ENCODE data around the gene HELZ2.
"Not testable (repeated sequence)": the region's sequence is repeated elsewhere in the genome, so short reads cannot be mapped to it uniquely, and the experiment has no call there.

HELZ2 gene

DNA sequence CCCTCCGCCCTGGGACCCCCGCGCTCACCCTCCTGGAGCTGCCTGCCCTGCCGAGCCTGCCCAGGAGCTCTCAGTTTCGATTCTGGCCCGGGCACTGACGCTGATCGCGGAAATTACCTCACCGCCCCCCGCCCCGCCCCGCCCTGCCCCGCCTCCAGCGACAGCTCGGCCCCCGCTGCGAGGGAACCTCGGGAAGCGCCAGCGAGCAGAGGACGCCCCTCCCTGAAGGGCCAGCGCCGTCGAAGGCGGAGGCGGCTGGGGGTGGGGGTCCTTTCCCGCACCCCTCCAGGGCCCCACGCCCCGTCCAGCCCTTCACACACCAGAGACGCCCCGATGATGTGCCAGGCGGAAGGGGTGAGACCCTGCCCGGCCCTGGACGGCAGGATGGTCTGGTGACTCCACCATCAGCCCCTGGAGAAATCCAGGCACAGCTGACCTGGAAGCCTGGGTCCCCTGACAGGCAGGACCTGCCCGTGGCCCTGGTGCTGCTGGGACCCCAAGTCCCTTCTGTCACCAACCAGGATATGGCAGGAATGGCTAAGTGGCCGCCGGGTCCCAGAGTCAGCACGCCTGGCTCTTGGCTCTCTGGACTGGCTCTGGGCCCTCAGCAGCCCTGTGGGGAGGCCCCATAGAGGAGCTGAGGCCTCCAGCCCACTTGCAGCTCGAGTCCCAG is at the start of gene HELZ2:
Gene HELZ2, minus strand, starts transcription at position 84 of the 673 bp plus-strand sequence. CDS start 1,854 bp downstream, outside the sequence.
- Histone ChIP-seq H3K27me3 (ENCODE audit: low read depth, low read length) (peaks cover 3% of the 10 kb centered on the region), H3K9me3 (ENCODE audit: control insufficient read depth in 1 of 2, low read length in 2 of 2) (no peaks in the 10 kb centered on the region), H3K36me3 (ENCODE audit: control insufficient read depth in 1 of 2, insufficient read depth in 2 of 2, low read length in 2 of 2) (peaks cover 0 to 7% of the 10 kb centered on the region in 2 donors), H3K4me3 (ENCODE audit: low read depth in 1 of 2, low read length in 2 of 2) (peak within 1 kb of the TSS; percentile 71 to 79), H3K27ac (ENCODE audit: low read length) (peak within 1 kb of the TSS; percentile 31), H3K4me1 (ENCODE audit: control insufficient read depth in 1 of 2, insufficient read depth in 2 of 2, low read length in 2 of 2) (peaks cover 0 to 13% of the 10 kb centered on the region in 2 donors)

- H3K36me3 ChIP-seq (ENCODE audit: control insufficient read depth in 1 of 2, insufficient read depth in 2 of 2, low read length in 2 of 2) = peaks cover 10 to 11% of the 10 kb centered on the region in 2 donors
- H3K4me1 ChIP-seq (ENCODE audit: control insufficient read depth in 1 of 2, insufficient read depth in 2 of 2, low read length in 2 of 2) = peaks cover 0 to 8% of the 10 kb centered on the region in 2 donors
- H3K27me3 ChIP-seq (ENCODE audit: low read depth, low read length) = no peaks in the 10 kb centered on the region
- H3K27ac ChIP-seq (ENCODE audit: low read length) = no peak overlapping the region
- H3K9me3 ChIP-seq (ENCODE audit: control insufficient read depth in 1 of 2, low read length in 2 of 2) = no peaks in the 10 kb centered on the region
- H3K4me3 ChIP-seq (ENCODE audit: low read depth in 1 of 2, low read length in 2 of 2) = no peak overlapping the region
Observed at GRCh38 chr20:63622732-63623131, 48.7 kb upstream of the HELZ2 start.

GRCh38 chr20:63622096-63622495 is 48.1 kb upstream of the HELZ2 start:
- Histone ChIP-seq H3K4me3 (ENCODE audit: low read depth in 1 of 2, low read length in 2 of 2) (no peak overlapping the region), H3K27ac (ENCODE audit: low read length) (no peak overlapping the region), H3K36me3 (ENCODE audit: control insufficient read depth in 1 of 2, insufficient read depth in 2 of 2, low read length in 2 of 2) (peaks cover 11 to 15% of the 10 kb centered on the region in 2 donors), H3K9me3 (ENCODE audit: control insufficient read depth in 1 of 2, low read length in 2 of 2) (no peaks in the 10 kb centered on the region), H3K27me3 (ENCODE audit: low read depth, low read length) (no peaks in the 10 kb centered on the region), H3K4me1 (ENCODE audit: control insufficient read depth in 1 of 2, insufficient read depth in 2 of 2, low read length in 2 of 2) (peaks cover 0 to 8% of the 10 kb centered on the region in 2 donors)

DNA sequence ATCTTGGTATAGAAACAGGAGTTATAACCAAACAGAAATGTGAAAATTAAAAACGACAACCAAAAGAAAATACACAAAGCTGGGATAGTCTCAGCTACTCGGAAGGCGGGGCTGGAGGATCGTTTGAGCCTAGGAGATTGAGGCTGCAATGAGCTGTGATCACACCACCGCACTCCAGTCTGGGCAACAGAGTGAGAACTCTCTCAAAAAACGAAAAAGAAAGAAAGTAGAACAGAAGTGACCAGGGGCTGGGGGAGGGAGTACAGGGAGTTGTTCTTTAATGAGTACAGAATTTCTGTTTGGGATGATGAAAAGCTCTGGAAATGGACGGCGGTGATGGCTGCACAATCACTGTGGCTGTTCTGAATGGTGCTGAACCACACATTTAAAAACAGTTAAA is 47.0 kb upstream of the HELZ2 start:
- Histone ChIP-seq H3K4me1 (ENCODE audit: control insufficient read depth in 1 of 2, insufficient read depth in 2 of 2, low read length in 2 of 2) (peaks cover 0 to 7% of the 10 kb centered on the region in 2 donors), H3K4me3 (ENCODE audit: low read depth in 1 of 2, low read length in 2 of 2) (no peak overlapping the region), H3K27me3 (ENCODE audit: low read depth, low read length) (no peaks in the 10 kb centered on the region), H3K36me3 (ENCODE audit: control insufficient read depth in 1 of 2, insufficient read depth in 2 of 2, low read length in 2 of 2) (peaks cover 11 to 25% of the 10 kb centered on the region in 2 donors), H3K9me3 (ENCODE audit: control insufficient read depth in 1 of 2, low read length in 2 of 2) (no peaks in the 10 kb centered on the region), H3K27ac (ENCODE audit: low read length) (no peak overlapping the region)

DNA sequence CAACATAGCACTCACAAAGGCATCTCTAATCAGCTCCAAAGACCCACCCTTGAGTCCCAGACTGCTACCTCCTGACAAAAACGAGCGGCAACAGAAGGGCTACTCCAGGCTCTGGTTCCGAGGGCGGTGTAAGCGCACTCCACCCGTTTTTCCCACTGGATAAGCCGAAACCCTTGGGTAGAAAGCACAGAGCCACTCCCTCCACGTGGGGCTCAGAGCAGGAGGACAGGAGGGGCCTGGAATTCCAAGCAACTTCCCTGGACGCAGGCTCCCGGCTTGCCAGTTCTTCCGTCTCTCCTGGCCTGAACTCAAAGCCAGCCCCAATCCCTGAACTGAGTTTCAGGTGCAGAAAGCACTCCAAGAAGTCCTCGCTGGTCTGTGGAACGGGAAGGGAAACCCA is 45.5 kb upstream of the HELZ2 start:
- H3K4me3 ChIP-seq (ENCODE audit: low read depth in 1 of 2, low read length in 2 of 2) = no peak overlapping the region
- peaks cover 14 to 25% of the 10 kb centered on the region in 2 donors for H3K36me3 ChIP-seq (ENCODE audit: control insufficient read depth in 1 of 2, insufficient read depth in 2 of 2, low read length in 2 of 2)
- no peaks in the 10 kb centered on the region for H3K4me1 ChIP-seq (ENCODE audit: control insufficient read depth in 1 of 2, insufficient read depth in 2 of 2, low read length in 2 of 2)
- H3K27me3 ChIP-seq (ENCODE audit: low read depth, low read length) = no peaks in the 10 kb centered on the region
- H3K9me3 ChIP-seq (ENCODE audit: control insufficient read depth in 1 of 2, low read length in 2 of 2) = no peaks in the 10 kb centered on the region
- H3K27ac ChIP-seq (ENCODE audit: low read length) = no peak overlapping the region

- no peak overlapping the region for H3K4me3 ChIP-seq (ENCODE audit: low read depth in 1 of 2, low read length in 2 of 2)
- H3K4me1 ChIP-seq (ENCODE audit: control insufficient read depth in 1 of 2, insufficient read depth in 2 of 2, low read length in 2 of 2) = no peaks in the 10 kb centered on the region
- H3K9me3 ChIP-seq (ENCODE audit: control insufficient read depth in 1 of 2, low read length in 2 of 2) = no peaks in the 10 kb centered on the region
- H3K27me3 ChIP-seq (ENCODE audit: low read depth, low read length) = no peaks in the 10 kb centered on the region
- peaks cover 14 to 25% of the 10 kb centered on the region in 2 donors for H3K36me3 ChIP-seq (ENCODE audit: control insufficient read depth in 1 of 2, insufficient read depth in 2 of 2, low read length in 2 of 2)
- H3K27ac ChIP-seq (ENCODE audit: low read length) = no peak overlapping the region
Observed at GRCh38 chr20:63619086-63619485, 45.0 kb upstream of the HELZ2 start.

GRCh38 chr20:63618291-63618980 is 44.4 kb upstream of the HELZ2 start:
- H3K27me3 ChIP-seq (ENCODE audit: low read depth, low read length) = no peaks in the 10 kb centered on the region
- no peaks in the 10 kb centered on the region for H3K9me3 ChIP-seq (ENCODE audit: control insufficient read depth in 1 of 2, low read length in 2 of 2)
- H3K27ac ChIP-seq (ENCODE audit: low read length) = no peak overlapping the region
- no peak overlapping the region for H3K4me3 ChIP-seq (ENCODE audit: low read depth in 1 of 2, low read length in 2 of 2)
- peaks cover 14 to 28% of the 10 kb centered on the region in 2 donors for H3K36me3 ChIP-seq (ENCODE audit: control insufficient read depth in 1 of 2, insufficient read depth in 2 of 2, low read length in 2 of 2)
- no peaks in the 10 kb centered on the region for H3K4me1 ChIP-seq (ENCODE audit: control insufficient read depth in 1 of 2, insufficient read depth in 2 of 2, low read length in 2 of 2)

- Histone ChIP-seq H3K4me3 (ENCODE audit: low read depth in 1 of 2, low read length in 2 of 2) (no peak overlapping the region), H3K36me3 (ENCODE audit: control insufficient read depth in 1 of 2, insufficient read depth in 2 of 2, low read length in 2 of 2) (peaks cover 14 to 28% of the 10 kb centered on the region in 2 donors), H3K4me1 (ENCODE audit: control insufficient read depth in 1 of 2, insufficient read depth in 2 of 2, low read length in 2 of 2) (no peaks in the 10 kb centered on the region), H3K9me3 (ENCODE audit: control insufficient read depth in 1 of 2, low read length in 2 of 2) (no peaks in the 10 kb centered on the region), H3K27ac (ENCODE audit: low read length) (no peak overlapping the region), H3K27me3 (ENCODE audit: low read depth, low read length) (no peaks in the 10 kb centered on the region)
Observed at GRCh38 chr20:63617876-63618265, 43.8 kb upstream of the HELZ2 start.

DNA sequence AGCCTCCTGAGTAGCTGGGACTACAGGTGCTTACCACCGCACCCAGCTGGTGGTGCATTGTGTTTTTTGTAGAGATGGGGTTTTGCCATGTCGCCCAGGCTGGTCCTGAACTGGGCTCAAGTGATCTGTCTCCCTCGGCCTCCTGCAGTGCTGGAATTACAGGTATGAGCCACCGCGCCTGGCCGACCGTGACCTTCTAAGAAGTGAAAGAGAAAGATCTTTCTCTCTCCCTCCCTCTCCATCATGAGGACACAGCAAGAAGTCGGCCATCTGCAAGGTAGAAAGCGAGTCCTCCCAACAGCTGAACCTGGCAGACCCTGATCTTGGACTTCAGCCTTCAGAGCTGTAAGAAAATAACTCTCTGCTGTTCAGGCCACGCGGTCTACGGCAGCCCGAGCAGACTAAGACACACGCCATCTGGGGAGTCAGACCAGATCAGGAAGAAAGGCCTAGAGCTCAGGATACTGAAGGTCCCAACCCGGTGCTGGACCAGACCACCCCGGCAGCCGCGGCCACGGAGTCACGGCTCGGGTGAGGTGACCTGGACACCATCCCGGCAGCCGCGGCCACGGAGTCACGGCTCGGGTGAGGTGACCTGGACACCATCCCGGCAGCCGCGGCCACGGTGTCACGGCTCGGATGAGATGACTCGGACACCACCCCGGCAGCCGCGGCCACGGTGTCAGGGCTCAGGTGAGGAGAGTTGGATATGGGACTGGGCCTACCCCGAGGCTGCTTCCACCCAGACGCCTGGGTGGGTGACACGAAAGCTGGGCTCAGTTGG is 43.2 kb upstream of the HELZ2 start:
- Histone ChIP-seq H3K36me3 (ENCODE audit: control insufficient read depth in 1 of 2, insufficient read depth in 2 of 2, low read length in 2 of 2) (peaks cover 14 to 28% of the 10 kb centered on the region in 2 donors), H3K27ac (ENCODE audit: low read length) (no peak overlapping the region)

DNA sequence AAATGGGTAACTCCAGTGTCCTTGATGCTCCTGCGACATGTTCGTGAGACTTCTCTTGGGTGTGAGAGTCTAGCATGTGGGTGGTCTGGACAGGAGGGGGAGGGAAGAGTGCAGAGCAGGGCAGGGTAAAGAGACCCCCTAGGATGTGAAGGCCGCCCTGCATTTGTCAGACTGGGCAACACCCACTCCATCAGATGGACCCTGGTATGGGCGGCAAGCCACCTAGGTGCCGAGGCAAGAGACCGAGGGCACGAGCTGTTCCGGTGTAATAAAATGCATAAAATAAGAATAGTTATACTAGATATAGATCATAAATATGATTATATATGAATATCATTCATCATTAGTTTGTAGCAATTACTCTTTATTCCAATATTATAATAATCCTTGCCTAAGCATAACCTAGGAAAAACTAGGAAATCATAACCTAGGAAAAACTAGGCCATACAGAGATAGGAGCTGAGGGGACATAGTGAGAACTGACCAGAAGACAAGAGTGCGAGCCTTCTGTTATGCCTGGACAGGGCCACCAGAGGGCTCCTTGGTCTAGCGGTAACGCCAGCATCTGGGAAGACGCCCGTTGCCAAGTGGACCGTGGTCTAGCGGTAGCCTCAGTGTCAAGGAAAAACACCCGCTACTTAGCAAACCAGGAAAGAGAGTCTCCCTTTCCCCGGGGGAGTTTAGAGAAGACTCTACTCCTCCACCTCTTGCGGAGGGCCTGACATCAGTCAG is 40.0 kb upstream of the HELZ2 start:
- not testable (repeated sequence) for H3K4me1 ChIP-seq (ENCODE audit: control insufficient read depth in 1 of 2, insufficient read depth in 2 of 2, low read length in 2 of 2); H3K27ac ChIP-seq (ENCODE audit: low read length); H3K27me3 ChIP-seq (ENCODE audit: low read depth, low read length); H3K4me3 ChIP-seq (ENCODE audit: low read depth in 1 of 2, low read length in 2 of 2); H3K9me3 ChIP-seq (ENCODE audit: control insufficient read depth in 1 of 2, low read length in 2 of 2)
- H3K36me3 ChIP-seq (ENCODE audit: control insufficient read depth in 1 of 2, insufficient read depth in 2 of 2, low read length in 2 of 2) = peaks cover 14 to 28% of the 10 kb centered on the region in 2 donors

More for the DNA sequence above, 43.2 kb upstream of the HELZ2 start:
- Histone ChIP-seq H3K4me3 (ENCODE audit: low read depth in 1 of 2, low read length in 2 of 2) (no peak overlapping the region), H3K27me3 (ENCODE audit: low read depth, low read length) (no peaks in the 10 kb centered on the region), H3K9me3 (ENCODE audit: control insufficient read depth in 1 of 2, low read length in 2 of 2) (no peaks in the 10 kb centered on the region), H3K4me1 (ENCODE audit: control insufficient read depth in 1 of 2, insufficient read depth in 2 of 2, low read length in 2 of 2) (no peaks in the 10 kb centered on the region)

Measured in muscle layer of duodenum (tissue), 2 donors.